A673 (cell line): Measurements from ENCODE around the gene ROR1. TPM values are rescaled to one million over a fixed set of nuclear protein-coding genes. Genes with fewer than 3 reads are reported as not detected.

Source experiments
- BruUV-seq: library from RNA; stranded (reverse); fragments of 400-500 nt; replicated peaks from 2 replicates; lab custom pipeline; 2021; lab: Mats Ljungman, UMichigan
- CTCF ChIA-PET: fragments of 300-600 bp; sonication (Branson Sonifier 250); formaldehyde crosslinking; loops from one replicate; lab custom pipeline; 2022; ENCODE audit warnings: antibody characterized with exemption; lab: Charles Lee
- POLR2A ChIA-PET: fragments of 300-600 bp; sonication (Branson Sonifier 250); formaldehyde crosslinking; loops from one replicate; lab custom pipeline; 2022; ENCODE audit warnings: antibody characterized with exemption; ENCODE audit not compliant: low non-redundant PET; lab: Charles Lee
- DNase-seq: peaks from one replicate; pipeline ENCODE4 v3.0.0-alpha.2; 2015; ENCODE audit warnings: low spot score
- H3K27ac ChIP-seq: fragments of 200-600 bp; sonication (generic); 2 replicates; pipeline ENCODE4 v1.5.1; 2016; ENCODE audit warnings: mixed run types, low read depth, mild to moderate bottlenecking, mixed read lengths, antibody characterized with exemption, low read length; ENCODE audit not compliant: poor library complexity, severe bottlenecking
- H3K27me3 ChIP-seq: fragments of 200-600 bp; sonication (generic); replicated peaks from 2 replicates; pipeline ENCODE4 v1.6.1; 2017; ENCODE audit warnings: mixed run types, low read depth, mild to moderate bottlenecking, mixed read lengths, antibody characterized with exemption, low read length; ENCODE audit not compliant: insufficient read depth, poor library complexity
- H3K36me3 ChIP-seq: fragments of 200-600 bp; sonication (generic); 2 replicates; pipeline ENCODE4 v1.6.1; 2016; ENCODE audit warnings: mixed run types, mild to moderate bottlenecking, mixed read lengths, antibody characterized with exemption, low read length; ENCODE audit not compliant: insufficient read depth, poor library complexity, severe bottlenecking
- H3K4me1 ChIP-seq: fragments of 200-600 bp; sonication (generic); 2 replicates; pipeline ENCODE4 v1.6.1; 2017; ENCODE audit warnings: mixed run types, mild to moderate bottlenecking, mixed read lengths, antibody characterized with exemption, low read length; ENCODE audit not compliant: insufficient read depth, poor library complexity, severe bottlenecking
- H3K4me3 ChIP-seq: fragments of 200-600 bp; sonication (generic); 2 replicates; pipeline ENCODE4 v1.5.1; 2016; ENCODE audit warnings: low read depth, mixed run types, mild to moderate bottlenecking, mixed read lengths, low read length; ENCODE audit not compliant: poor library complexity, severe bottlenecking
- H3K9me3 ChIP-seq: fragments of 200-600 bp; sonication (generic); 2 replicates; pipeline ENCODE4 v1.6.1; 2016; ENCODE audit warnings: mixed run types, low read depth, mild to moderate bottlenecking, mixed read lengths, antibody characterized with exemption, low read length; ENCODE audit not compliant: poor library complexity, severe bottlenecking
- EZH2 ChIP-seq: fragments of 200-600 bp; sonication (generic); IDR thresholded peaks from 2 replicates; pipeline ENCODE4 v1.6.1; 2017; ENCODE audit warnings: borderline replicate concordance, low read depth, mild to moderate bottlenecking, mixed read lengths, antibody characterized with exemption, low read length; ENCODE audit not compliant: poor library complexity, severe bottlenecking
- intact Hi-C: fragments of 100-400 bp; cut with micrococcal nuclease; formaldehyde crosslinking; loops from one replicate; pipeline ENCODE4 v1.10.0; 2022; ENCODE audit not compliant: unreplicated experiment
- total RNA-seq: library from RNA; stranded (reverse); gene quantifications from 2 replicates; pipeline ENCODE4 v1.2.3, GENCODE V29; 2021
- TF ChIP-seq, protein P1 (sequence below): fragments of 300-800, 200-600 bp; sonication (generic); conservative IDR thresholded peaks from 2 replicates; pipeline ENCODE4 v1.5.1; 2017; ENCODE audit warnings: low read depth, mild to moderate bottlenecking, antibody characterized with exemption, low read length, moderate library complexity, mixed read lengths

The ROR1 gene
- total RNA-seq, 1 experiment from 2014 or later: 7.4 TPM

GRCh38 chr1:64029037-64029436, 255.2 kb downstream of the ROR1 start:
- TF ChIP-seq, protein P1, sequence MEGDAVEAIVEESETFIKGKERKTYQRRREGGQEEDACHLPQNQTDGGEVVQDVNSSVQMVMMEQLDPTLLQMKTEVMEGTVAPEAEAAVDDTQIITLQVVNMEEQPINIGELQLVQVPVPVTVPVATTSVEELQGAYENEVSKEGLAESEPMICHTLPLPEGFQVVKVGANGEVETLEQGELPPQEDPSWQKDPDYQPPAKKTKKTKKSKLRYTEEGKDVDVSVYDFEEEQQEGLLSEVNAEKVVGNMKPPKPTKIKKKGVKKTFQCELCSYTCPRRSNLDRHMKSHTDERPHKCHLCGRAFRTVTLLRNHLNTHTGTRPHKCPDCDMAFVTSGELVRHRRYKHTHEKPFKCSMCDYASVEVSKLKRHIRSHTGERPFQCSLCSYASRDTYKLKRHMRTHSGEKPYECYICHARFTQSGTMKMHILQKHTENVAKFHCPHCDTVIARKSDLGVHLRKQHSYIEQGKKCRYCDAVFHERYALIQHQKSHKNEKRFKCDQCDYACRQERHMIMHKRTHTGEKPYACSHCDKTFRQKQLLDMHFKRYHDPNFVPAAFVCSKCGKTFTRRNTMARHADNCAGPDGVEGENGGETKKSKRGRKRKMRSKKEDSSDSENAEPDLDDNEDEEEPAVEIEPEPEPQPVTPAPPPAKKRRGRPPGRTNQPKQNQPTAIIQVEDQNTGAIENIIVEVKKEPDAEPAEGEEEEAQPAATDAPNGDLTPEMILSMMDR: no peak
- no peak for TF ChIP-seq EZH2
- H3K27ac ChIP-seq: no peak overlapping the region
- H3K4me3 ChIP-seq: no peak overlapping the region
- no peaks in the 10 kb centered on the region for H3K27me3 ChIP-seq
- DNase-seq: no peak
- no peaks in the 10 kb centered on the region for H3K9me3 ChIP-seq
- no TSS peak for BruUV-seq
- H3K36me3 ChIP-seq: no peaks in the 10 kb centered on the region
- ChIA-PET POLR2A (no interaction called here), CTCF (no interaction called here)
- H3K4me1 ChIP-seq: no peaks in the 10 kb centered on the region
- intact Hi-C loops: no loop called here

- no TSS peak for BruUV-seq
- DNase-seq: no peak
- no peaks in the 10 kb centered on the region for H3K36me3 ChIP-seq
- H3K27ac ChIP-seq: no peak overlapping the region
- H3K4me1 ChIP-seq: no peaks in the 10 kb centered on the region
- CTCF ChIA-PET: no interaction called here
- intact Hi-C loops: no loop called here
- no peaks in the 10 kb centered on the region for H3K9me3 ChIP-seq
- H3K4me3 ChIP-seq: no peak overlapping the region
- no peaks in the 10 kb centered on the region for H3K27me3 ChIP-seq
- TF ChIP-seq EZH2: no peak
- TF ChIP-seq, protein P1: no peak
- POLR2A ChIA-PET: no interaction called here
Measured at GRCh38 chr1:64030411-64030810, 256.6 kb downstream of the ROR1 start.

GRCh38 chr1:64031236-64031635, 257.4 kb downstream of the ROR1 start:
- H3K27me3 ChIP-seq: no peaks in the 10 kb centered on the region
- DNase-seq: no peak
- intact Hi-C loops: no loop called here
- no peaks in the 10 kb centered on the region for H3K4me1 ChIP-seq
- H3K36me3 ChIP-seq: no peaks in the 10 kb centered on the region
- H3K9me3 ChIP-seq: no peaks in the 10 kb centered on the region
- H3K27ac ChIP-seq: no peak overlapping the region
- ChIA-PET POLR2A (no interaction called here), CTCF (no interaction called here)
- TF ChIP-seq EZH2: no peak
- TF ChIP-seq, protein P1: no peak
- BruUV-seq: no TSS peak
- no peak overlapping the region for H3K4me3 ChIP-seq
